Skin of body (tissue), 2 donors: ENCODE measurements around the gene SMARCA2. TPM values are rescaled to one million over a fixed set of nuclear protein-coding genes. Genes with fewer than 3 reads are reported as not detected.

Experiments
- DNase-seq: peaks from one replicate; lab custom pipeline; 2025; lab: John Stamatoyannopoulos, UW
- total RNA-seq: library from RNA; depleted of rRNA; stranded (reverse); fragments of >200 nt; gene quantifications from one replicate; pipeline ENCODE4 v1.2.3, GENCODE V29; 2014

Gene SMARCA2
- total RNA-seq, result 180 TPM

- peak; percentile 98 for DNase-seq
Observed at GRCh38 chr9:2014696-2015580, at the start of gene SMARCA2. TSS of gene SMARCA2 (plus strand) at chr9:2015347. CDS start at chr9:2029023, 13,676 bp downstream.

GRCh38 chr9:1966725-1967366, 48.3 kb upstream of the SMARCA2 start:
- no peak for DNase-seq

DNA sequence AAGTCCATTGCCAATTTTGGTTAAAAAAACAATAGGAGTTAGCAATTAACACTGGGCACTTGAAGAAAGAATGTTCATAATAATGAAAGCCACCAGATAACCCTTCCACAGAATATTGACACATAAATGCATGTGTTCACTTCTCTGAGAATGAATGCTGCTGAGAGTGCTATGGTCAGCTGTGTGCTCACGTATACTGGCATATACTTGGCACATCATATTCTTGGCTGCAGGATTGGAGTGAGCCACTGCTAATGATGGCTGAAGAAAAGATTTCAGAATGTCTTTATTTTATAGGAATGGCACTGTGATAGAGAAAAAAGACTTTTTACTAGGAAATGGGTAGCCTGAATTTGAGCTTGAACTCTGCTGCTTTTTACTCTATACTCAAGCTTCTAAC, 46.0 kb upstream of the SMARCA2 start:
- no peak for DNase-seq

GRCh38 chr9:1969898-1970297, 45.2 kb upstream of the SMARCA2 start:
- no peak for DNase-seq

DNA sequence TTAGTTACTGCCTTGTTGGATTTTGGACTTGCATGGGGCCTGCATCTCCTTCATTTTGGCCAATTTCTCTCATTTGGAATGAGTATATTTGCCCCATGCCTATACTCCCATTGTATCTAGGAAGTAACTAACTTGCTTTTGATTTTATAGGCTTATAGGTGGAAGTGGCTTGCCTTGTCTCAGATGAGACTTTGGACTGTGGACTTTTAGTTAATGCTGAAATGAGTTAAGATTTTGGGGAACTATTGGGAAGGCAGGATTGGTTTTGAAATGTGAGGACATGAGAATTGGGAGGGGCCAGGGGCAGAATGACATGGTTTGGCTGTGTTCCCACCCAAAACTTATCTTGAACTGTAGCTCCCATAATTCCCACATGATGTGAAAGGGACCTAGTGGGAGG, 42.5 kb upstream of the SMARCA2 start:
- DNase-seq, result no peak

GRCh38 chr9:1977026-1977425, 38.1 kb upstream of the SMARCA2 start:
- DNase-seq, result no peak

- DNase-seq, result peak; percentile 17
Observed at GRCh38 chr9:1978941-1979340, 36.2 kb upstream of the SMARCA2 start.

DNA sequence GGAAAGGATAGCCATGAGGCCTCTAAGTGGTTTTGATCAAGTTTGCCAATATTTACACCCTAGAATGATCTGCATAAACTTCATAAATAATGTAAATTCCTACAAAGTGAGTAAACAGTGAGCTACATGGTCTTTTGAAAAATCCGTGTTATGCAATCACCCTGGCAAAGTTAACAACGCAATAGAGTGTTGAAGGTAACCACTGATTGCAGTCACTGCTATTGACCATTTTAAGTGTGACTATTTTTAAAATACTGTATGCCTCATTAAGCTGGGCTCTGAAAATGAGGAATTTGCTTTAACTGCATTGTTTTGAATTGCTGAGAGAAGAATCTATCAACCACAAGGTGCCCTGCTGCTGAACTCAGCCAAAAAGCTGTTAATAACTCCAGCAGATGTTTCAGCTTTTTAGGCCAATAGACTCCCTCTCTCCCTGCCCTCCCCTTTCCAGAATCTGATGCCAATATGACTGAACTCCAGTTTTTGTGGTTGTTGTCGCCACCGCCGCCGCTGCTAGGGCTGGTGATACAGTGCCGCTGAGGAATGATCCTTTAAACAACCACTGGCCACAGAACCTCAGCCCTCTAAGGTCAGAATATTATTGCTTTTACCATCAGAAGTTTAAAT, 35.3 kb upstream of the SMARCA2 start:
- DNase-seq, result peak; percentile 75

- no peak for DNase-seq
Observed at GRCh38 chr9:1980387-1980786, 34.8 kb upstream of the SMARCA2 start.

DNA sequence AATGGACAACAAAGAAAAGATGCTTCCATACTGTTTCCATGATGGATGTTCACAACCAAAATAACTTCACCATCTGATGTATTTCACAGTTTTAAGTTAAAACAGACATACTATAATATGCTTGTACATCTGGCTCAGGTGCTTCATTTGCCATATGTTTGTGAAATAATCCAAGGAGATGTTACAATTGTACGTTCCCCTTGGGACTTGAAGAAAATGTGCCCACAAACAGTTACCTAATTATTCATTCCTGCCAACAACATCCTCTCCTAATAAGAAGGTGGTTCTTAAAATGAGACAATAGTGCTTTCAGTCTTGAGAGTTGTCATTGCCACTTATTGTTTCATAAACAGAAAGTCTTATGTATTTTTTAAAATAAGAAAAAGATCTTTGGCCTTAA, 33.1 kb upstream of the SMARCA2 start:
- no peak for DNase-seq

- no peak for DNase-seq
Observed at GRCh38 chr9:1986341-1986740, 28.8 kb upstream of the SMARCA2 start.

DNA sequence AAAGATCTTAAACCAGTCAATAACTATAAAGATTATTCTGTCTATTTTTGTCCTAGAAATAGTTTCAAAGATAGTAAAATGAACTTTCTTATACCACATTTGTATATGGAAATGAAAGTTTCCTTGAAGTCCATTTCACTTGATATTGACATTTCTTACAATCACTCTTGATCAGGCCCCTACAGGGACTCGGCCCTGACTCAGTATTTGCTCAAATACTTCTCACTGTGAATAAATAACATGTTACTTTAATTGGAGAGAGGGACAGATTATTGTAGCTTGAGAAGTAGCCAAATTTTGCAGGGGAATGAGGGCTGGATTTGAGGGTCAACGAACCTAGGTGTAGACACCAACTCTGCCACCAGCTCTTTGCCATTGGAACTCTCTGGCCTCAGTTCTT, 25.6 kb upstream of the SMARCA2 start:
- no peak for DNase-seq

DNA sequence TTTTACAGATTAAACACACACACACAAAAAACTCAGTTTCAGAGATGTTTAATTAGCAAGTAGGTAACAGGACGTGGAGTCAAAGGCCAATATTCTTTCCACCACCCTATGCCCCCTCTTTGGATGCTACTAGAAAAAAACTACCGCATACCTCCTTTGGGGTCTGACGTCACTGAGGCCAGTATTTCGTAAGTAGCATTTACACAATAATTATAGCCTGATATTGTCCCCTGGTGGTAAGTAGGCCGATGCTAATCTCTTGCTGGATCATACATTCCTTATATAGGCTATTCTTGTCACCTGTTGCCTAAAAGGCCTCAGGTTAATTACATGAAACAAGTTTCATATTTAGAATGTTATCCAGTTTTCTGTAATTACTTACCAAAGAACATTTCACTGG, 21.0 kb upstream of the SMARCA2 start:
- no peak for DNase-seq

DNA sequence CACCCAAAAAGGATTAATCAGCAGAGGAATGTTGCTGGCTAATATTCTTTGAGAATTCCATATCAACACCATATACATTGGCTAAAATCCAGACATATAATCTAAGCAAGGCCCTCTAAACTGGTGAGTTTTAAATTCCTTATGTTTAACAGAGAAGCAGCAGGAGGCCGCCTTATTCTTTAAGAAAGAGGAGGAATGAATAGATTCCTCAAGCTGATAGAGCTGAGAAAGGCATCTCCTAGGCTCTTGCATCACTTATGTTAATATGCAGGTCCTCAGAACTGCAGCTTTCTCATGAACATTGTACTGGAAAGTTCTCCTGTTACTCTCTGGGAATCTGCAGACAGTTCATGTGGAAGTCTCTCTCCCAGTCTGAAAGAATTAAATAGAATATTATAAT, 20.1 kb upstream of the SMARCA2 start:
- DNase-seq, result no peak

GRCh38 chr9:1996156-1996555, 19.0 kb upstream of the SMARCA2 start:
- no peak for DNase-seq

DNA sequence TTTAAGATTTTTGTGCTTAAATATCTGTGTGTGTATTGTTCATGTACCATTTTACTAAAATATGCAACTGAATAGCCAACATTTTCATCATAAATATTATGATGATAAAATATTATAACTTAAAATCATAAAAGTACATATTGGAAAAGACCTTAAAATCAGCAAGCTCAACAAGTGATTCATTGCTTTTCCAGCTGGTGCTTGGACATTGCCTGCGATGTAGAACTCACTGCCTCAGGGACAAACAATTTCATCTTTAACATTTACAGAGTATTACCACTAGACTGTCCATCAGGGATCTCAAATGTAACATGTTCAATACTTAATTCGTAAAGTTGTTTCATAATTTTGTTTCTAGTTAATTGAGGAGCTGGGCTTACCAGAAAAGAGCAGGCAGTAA, 17.5 kb upstream of the SMARCA2 start:
- no peak for DNase-seq

- no peak for DNase-seq
Observed at GRCh38 chr9:1998111-1998510, 17.0 kb upstream of the SMARCA2 start.

DNA sequence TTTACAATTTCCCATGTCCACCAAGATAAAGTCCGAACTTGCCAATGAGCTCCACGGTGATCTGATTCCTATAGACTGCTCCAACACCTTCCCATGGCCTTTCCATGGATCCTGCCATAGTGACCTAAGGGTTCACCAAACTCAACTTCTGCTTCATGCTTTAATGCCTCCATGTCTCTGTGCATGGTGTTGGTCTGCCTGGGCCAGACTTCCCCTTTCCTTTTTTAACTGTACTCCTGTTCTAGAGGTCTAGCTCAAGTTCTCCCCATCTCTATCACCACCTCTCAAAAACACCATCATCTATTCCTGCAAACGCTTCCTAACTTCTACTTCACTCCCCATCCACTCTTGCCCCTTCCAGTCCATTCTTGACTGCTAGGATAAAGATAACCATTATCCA, 14.8 kb upstream of the SMARCA2 start:
- DNase-seq, result no peak

DNA sequence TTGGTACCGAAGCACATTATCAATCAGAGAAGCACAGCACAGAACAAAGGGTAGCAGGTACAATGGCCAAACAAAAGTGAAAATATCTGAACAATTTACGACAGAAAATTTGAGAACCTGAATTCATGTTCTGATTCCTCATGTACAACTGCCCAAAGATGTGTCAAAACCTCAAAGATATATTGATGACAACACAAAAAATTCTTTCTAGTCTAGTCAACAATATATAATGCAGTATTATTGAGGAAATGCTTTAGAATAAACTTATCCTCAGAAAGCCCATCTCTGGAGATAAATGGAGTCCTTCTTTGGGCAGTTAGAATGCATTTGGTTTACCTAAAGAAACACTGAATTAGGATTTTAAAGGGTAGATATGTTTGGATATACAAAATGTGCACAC, 6.8 kb upstream of the SMARCA2 start:
- DNase-seq, result no peak

- no peak for DNase-seq
Observed at GRCh38 chr9:2012347-2012746, 2.8 kb upstream of the SMARCA2 start.

DNA sequence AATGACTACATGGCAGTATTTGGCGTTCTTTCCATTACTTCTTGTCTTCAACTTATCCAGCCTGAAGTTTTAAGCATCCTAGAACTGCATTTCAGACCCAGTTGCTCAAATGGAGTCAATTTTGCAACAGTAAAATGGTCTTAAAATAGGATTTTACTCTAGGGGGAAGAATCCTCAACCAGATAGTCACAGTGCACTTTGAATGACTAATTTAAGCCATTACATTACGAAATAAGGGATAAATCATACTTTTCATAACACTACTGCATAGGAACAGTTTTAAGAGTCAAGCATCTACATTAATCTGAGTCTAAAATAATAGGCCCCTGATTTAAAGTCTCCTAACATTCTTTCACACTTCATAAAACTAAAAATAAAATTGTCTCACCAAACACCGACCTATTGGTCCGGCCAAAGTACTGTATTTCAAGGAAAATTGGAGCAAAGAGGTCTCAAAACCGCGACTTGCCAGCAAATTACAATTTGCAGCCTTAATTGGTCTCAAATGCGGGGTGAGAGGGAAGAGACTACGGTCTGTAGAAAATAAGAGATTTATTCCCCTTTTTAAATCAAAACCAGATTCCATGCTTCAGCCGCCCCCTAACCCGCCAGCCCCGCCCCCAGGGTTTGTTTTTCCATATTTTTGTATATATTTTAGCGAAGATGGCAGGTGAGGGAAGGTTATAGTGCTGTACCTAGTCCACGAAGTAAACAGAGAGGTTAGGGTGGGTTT, 1.2 kb upstream of the SMARCA2 start:
- peak; percentile 76 for DNase-seq
